HEK293 (cell line): Measurements from ENCODE around the gene C1QL2.

Experiments
- GLI2 ChIP-seq: fragments of 450-650 bp; formaldehyde crosslinking; IDR thresholded peaks from 2 replicates; pipeline ENCODE4; 2017; ENCODE audit warnings: missing biosample characterization, missing genetic modification characterization, low read depth, borderline replicate concordance
- SETDB1 ChIP-seq: IDR thresholded peaks from one replicate; pipeline ENCODE4 v1.6.1; 2017; ENCODE audit warnings: mild to moderate bottlenecking, low read length, moderate library complexity, mixed read lengths; ENCODE audit not compliant: insufficient read length
- SP2 ChIP-seq: fragments of 450-650 bp; formaldehyde crosslinking; IDR thresholded peaks from 2 replicates; pipeline ENCODE4 v1.5.1; 2016; ENCODE audit warnings: missing biosample characterization, missing genetic modification characterization
- TCF7L2 ChIP-seq: IDR thresholded peaks from 2 replicates; pipeline ENCODE4 v1.6.1; 2011; ENCODE audit warnings: low read depth, mild to moderate bottlenecking, inconsistent platforms, low read length, moderate library complexity, borderline replicate concordance
- TF ChIP-seq, protein P1 (sequence below): fragments of 450-650 bp; formaldehyde crosslinking; IDR thresholded peaks from 2 replicates; pipeline ENCODE4 v1.5.1; 2016; ENCODE audit warnings: missing biosample characterization, missing genetic modification characterization

DNA sequence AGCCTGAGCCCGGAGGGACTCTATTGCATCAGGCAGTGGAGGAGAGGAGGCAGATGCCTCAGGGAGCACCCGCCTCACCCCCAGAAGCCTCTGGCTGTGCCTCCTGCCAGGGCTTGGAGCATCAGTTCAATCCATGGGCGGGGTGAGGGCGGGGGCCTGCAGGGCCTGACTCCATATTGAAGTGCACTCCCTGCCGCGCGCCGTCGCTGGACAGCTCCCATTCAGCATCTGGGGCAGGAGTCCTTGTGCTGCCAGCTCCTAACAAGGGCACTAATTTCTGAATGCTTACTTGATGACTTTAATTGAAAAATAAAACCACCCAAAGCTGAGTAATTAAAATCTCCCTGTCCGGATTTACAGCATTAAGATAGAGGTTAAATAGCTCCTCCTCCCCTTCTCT, 23.8 kb downstream of the C1QL2 start:
- TF ChIP-seq, protein P1, sequence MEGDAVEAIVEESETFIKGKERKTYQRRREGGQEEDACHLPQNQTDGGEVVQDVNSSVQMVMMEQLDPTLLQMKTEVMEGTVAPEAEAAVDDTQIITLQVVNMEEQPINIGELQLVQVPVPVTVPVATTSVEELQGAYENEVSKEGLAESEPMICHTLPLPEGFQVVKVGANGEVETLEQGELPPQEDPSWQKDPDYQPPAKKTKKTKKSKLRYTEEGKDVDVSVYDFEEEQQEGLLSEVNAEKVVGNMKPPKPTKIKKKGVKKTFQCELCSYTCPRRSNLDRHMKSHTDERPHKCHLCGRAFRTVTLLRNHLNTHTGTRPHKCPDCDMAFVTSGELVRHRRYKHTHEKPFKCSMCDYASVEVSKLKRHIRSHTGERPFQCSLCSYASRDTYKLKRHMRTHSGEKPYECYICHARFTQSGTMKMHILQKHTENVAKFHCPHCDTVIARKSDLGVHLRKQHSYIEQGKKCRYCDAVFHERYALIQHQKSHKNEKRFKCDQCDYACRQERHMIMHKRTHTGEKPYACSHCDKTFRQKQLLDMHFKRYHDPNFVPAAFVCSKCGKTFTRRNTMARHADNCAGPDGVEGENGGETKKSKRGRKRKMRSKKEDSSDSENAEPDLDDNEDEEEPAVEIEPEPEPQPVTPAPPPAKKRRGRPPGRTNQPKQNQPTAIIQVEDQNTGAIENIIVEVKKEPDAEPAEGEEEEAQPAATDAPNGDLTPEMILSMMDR (tag by site-specific recombination): no peak
- TF ChIP-seq GLI2 (tag by site-specific recombination) (no peak), SP2 (tag by site-specific recombination) (no peak), SETDB1 (no peak), TCF7L2 (no peak)
